GM19397 (cell line): ENCODE data around the gene C2orf78.
A peak's percentile ranks its signal among the peaks of the same experiment; 100 is the strongest.
"Not testable (repeated sequence)": the region's sequence is repeated elsewhere in the genome, so short reads cannot be mapped to it uniquely, and the experiment has no call there.

Experiments
- ATAC-seq: cut with Tn5 transposase; IDR thresholded peaks from one replicate; pipeline ENCODE4 v1.9.1; 2021; ENCODE audit warnings: mild to moderate bottlenecking, moderate library complexity; ENCODE audit not compliant: unreplicated experiment

The C2orf78 gene, protein sequence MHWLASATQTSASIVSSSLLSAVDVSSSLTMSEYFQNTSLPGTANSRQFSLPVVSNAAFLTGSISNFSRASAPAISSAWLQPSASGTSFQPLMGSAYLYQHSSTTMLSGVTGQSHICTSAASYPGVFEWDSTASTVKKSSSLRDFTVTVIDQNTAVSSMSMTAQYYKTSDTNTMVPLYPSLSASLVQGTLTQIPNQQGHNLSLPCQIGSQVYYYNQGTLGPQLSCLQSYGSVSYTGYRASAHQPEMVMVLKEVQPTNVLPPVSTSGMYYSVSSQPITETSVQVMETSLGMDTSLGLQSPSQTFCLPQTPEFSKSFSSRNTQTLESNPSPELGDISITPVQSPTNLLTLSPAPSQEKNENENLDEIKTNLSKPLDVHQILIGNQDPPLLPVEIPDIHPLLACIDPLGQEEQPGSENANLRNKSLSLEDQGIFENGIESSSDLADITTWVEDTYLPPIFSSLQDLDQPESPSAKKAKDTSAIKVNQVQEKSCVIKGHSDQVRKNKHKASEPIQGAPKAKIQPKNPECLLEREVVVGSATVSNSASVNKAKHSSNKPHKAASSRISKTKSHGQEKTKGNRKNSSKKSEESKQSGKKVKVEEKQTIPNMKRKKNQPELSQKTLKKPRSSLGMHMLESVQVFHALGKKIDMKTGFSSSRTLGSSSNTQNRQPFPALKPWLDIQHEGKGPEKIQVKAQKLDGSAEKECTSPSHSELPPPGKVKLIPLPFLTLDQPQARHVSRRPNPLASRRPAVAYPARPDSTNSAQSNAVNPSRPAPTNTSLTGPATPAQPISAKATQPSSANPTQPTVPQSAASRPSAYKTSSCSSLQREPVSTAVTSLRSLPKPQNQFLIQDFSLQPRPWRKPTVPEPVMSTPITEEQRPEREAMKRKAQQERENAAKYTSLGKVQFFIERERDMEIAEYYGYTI

DNA sequence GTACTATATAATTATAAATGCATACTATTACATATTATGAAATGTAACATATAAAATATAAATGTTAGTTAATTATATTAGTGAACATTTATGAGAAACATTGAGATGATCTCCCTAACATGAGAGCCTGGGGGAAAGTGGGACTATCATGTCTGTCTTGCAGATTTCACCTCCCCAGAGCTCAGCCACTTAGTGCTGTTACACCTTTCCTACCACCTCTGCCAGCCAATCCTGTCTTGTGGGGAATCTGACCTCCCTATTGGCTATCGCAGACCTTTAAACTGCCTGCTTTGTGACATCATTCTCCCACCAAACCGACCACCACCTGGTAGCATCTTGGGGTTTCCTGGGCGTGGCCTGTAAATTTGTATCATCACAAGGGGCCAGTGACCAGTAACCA lies at the start of gene C2orf78:
Gene C2orf78 (plus strand): TSS at position 301 of the 400 bp plus-strand sequence. CDS start 127 bp downstream, outside the sequence.
- not testable (repeated sequence) for ATAC-seq

GRCh38 chr2:73736378-73736777 lies 47.6 kb upstream of the C2orf78 start:
- ATAC-seq: no peak

GRCh38 chr2:73736855-73737779 lies 46.9 kb upstream of the C2orf78 start, which contains the start of gene TPRKB:
Gene TPRKB, minus strand, starts transcription at chr2:73737345. Its CDS starts 2,776 bp downstream, at chr2:73734569.
- ATAC-seq: peak; percentile 96

GRCh38 chr2:73739101-73739500 lies 44.9 kb upstream of the C2orf78 start:
- no peak for ATAC-seq

- ATAC-seq: no peak
Measured at GRCh38 chr2:73740767-73741166, 43.2 kb upstream of the C2orf78 start.

DNA sequence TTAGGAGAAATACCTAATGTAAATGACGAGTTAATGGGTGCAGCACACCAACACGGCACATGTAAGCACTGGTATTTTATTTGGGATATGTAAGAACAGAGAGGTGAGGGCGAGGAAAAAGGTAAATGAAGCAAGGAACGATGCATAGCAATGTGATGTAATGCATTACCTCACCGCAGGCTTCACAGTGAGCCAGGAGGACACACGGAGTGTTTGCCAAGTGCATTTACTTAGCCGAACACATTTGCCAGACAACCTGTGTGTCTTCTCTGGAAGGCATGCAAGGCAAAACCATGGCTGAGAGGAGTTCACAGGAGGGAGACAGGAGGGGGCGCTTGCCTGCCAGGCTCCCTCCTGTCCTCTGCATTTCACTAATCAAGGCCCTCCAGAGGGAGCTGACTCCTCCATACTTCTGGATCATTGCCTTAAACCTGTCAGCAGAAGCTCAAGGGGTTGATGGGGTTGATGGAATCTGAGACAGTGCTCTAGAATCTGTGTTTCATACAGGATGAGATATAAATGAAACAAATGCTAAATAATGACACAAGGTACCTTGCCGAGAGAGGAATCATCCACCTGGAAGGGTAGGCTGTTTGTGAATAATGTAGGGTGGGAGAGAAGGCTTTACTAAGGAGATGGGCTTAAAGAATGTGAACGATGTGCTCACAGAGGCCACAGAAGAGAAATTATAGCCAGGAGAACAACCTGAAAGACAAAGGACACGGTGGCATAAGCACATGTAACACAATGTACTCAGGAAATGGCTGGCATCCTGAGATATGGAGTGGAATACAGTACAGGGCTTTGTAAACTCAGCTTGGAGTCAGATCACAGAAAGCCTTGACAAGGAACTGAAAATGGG lies 37.7 kb upstream of the C2orf78 start:
- no peak for ATAC-seq

DNA sequence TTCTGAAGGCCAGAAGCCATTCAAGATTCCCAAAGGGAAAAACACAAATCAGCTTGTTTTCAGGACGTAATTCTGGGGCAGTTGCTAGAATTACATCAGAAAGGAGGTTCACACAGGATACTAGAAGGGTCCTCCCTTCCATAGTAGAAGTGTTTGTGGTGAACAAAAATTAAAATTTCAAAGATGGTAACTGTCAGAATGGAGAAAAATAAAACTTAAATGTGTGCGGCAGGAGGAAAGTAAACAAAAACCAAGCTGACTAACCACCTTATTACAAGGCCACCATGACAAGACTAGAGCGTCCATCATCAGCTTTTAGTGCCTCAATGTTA lies 37.1 kb upstream of the C2orf78 start:
- ATAC-seq: no peak

DNA sequence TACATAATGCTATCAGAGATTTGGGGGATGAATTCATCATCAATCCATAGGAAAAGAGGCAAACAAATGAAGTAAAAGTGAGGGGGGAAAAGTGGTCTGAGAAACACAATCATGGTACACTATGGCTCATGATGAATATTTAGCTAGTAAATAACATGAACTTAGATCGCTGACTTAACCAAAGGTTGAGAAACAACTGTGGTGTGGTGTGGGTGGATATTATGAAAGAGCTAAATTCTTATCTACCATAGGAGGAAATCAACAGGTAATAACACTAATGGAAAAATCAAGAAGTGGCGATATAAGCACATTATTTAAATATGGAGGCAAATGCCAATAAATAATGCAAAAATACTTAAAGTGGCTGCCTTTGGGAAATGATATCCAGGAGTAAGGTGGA lies 34.7 kb upstream of the C2orf78 start:
- ATAC-seq: no peak

DNA sequence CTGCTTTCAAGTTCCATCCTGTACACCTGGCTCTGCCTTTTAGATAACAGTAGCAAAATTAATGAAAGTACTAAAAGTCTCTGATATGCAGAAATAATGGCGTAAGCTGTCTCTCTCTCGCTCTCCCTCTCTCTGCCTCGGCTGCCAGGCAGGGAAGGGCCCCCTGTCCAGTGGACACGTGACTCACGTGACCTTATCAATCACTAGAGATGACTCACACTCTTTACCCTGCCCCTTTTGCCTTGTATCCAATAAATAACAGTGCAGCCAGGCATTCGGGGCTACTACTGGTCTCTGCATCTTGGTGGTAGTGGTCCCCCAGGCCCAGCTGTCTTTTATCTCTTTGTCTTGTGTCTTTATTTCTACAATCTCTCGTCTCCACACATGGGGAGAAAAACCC lies 29.7 kb upstream of the C2orf78 start:
- ATAC-seq: not testable (repeated sequence)

DNA sequence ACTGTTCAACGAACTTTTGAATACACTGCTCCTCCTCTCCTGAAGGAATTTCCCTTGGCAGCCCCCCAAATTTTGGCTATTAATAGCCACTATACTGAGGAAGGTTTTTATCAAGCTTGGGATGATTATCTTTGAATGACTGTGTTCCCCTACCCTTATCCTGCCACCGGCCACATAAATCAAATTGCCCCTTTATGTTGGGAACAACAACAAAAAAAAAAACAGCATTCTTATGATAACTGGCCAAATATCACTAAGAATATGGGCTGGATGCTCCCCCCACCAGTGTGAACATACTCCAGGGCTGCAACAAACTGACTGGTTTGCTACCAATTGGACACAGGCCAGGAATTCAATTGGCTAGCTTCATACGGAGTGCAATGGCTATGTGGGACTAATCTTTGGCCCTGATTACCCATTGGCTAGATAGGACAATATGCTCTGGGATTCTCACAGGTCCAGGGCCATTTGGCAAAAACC lies 24.7 kb upstream of the C2orf78 start:
- no peak for ATAC-seq

- ATAC-seq: no peak
Measured at GRCh38 chr2:73759904-73760303, 24.1 kb upstream of the C2orf78 start.

- ATAC-seq: no peak
Measured at GRCh38 chr2:73762571-73762970, 21.4 kb upstream of the C2orf78 start.

DNA sequence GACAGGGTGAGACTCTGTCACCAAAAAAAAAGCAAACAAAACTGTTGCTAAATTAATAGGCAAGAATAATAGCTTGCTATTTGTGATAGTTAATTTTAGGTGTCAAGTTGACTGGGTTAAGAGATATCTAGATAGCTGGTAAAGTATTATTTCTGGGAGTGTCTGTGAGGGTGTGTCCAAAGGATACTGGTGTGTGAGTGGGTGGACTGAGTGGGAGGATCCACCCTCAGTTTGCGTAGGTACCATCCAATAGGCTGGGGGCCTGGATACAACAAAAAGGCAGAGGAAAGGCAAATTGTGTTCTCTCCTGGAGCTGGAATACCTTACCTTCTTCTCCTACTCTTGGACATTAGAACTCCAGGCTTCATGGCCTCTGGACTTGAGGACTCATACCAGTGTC lies 19.0 kb upstream of the C2orf78 start:
- ATAC-seq: no peak

GRCh38 chr2:73766349-73766748 lies 17.6 kb upstream of the C2orf78 start:
- no peak for ATAC-seq

- ATAC-seq: no peak
Measured at GRCh38 chr2:73766994-73767393, 17.0 kb upstream of the C2orf78 start.

GRCh38 chr2:73770725-73771124 lies 13.3 kb upstream of the C2orf78 start:
- no peak for ATAC-seq

DNA sequence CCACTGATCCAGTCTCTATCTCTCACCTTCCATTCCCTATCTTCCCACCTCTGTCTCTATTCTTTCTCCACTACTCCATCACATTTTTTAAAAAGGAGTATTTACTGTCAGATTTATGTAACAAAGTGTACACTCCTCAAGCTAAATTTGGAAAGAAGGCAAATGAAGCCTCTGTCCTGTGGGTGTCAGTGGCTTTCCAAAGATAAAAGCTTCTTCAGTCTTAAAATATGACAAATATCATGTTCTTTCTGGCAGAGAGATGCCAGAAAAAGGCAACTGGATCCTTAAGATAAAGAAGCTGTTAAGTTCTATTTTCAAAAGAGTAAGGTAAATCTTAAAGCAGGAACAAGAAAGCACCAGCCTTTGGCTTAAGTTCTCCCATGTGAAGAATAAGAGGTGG lies 11.2 kb upstream of the C2orf78 start:
- no peak for ATAC-seq

GRCh38 chr2:73776381-73776780 lies 7.6 kb upstream of the C2orf78 start:
- ATAC-seq: no peak

- ATAC-seq: no peak
Measured at GRCh38 chr2:73776869-73777519, 7.0 kb upstream of the C2orf78 start.
